ENCODE measurements around the gene ATG2B.

Gene ATG2B

DNA sequence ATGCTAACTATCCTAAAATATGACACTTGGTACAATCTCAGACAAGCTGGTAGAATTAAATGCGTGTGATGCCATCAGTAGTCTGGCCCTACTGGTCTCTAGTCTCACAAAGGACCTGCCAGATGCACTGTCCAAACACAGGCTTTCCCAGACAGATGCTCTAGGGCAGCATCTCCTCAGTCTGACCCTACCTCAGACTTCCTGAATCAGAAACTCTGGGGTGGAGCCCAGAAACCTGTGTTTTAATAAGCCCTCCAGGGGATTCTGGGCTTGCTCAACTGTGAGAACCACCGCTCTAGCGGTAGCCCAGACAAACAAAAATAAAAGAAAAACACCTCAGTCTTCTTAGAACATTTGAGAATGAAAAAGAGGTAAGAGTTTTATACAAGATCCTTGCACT, 59.2 kb downstream of the ATG2B start:
- H3K4me1 ChIP-seq (ENCODE audit: control extremely low read depth in 1 of 4, control insufficient read depth in 4 of 4, insufficient read depth in 4 of 4, low read length in 3 of 4), result no peaks in the 10 kb centered on the region
- DNase-seq, result no peak
- H3K36me3 ChIP-seq (ENCODE audit: control insufficient read depth in 4 of 4, insufficient read depth in 4 of 4, low read length in 3 of 4), result peaks cover 20 to 73% (median 36%) of the 10 kb centered on the region in 4 experiments
- POLR2A ChIA-PET, result no interaction called here
- no peaks in the 10 kb centered on the region for H3K27me3 ChIP-seq (replicated peaks in 2 of 5; ENCODE audit: control insufficient read depth in 4 of 5, insufficient read depth in 5 of 5, low read length in 4 of 5)
- CTCF ChIA-PET, result no interaction called here
- no peak overlapping the region for H3K27ac ChIP-seq (ENCODE audit: insufficient read depth in 1 of 2, low read depth in 1 of 2, low read length in 2 of 2, poor library complexity in 1 of 2, severe bottlenecking in 2 of 2)
- no peaks in the 10 kb centered on the region for H3K9me3 ChIP-seq (ENCODE audit: control extremely low read depth in 1 of 5, control insufficient read depth in 4 of 5, insufficient read depth in 2 of 5, low read depth in 1 of 5, low read length in 4 of 5)
- H3K4me3 ChIP-seq (ENCODE audit: control insufficient read depth in 1 of 7, extremely low read depth in 1 of 7, insufficient read depth in 4 of 7, low read depth in 2 of 7, low read length in 6 of 7), result no peak overlapping the region
- WGBS (ENCODE audit: insufficient coverage), result 100% methylated on average over 1 of the region's 3 CpGs

DNA sequence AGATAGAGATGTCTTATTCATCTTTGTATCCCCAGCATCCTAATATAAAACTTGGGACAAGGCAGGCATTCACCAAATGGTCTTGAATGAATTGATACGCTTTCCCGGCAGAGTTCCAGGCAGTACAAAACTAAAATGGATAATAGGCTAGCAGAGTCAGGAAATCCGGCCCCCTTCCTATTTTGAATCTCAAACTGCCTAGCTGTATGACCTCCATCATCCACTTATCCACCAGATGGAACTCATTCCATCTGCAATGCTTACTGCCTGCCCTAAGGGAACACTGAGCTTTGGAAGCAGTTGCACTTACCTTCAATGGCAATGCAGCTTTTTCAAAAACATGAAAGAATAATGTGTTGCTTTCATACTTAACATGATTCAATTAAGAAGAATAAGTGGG, 63.7 kb downstream of the ATG2B start:
- no peaks in the 10 kb centered on the region for H3K4me1 ChIP-seq (ENCODE audit: control extremely low read depth in 1 of 4, control insufficient read depth in 4 of 4, insufficient read depth in 4 of 4, low read length in 3 of 4)
- POLR2A ChIA-PET, result interaction anchor here (0.7 kb wide), 1 partner anchor 8 kb away, joined by 3 read pairs; no protein-coding TSS in a partner anchor
- H3K27me3 ChIP-seq (replicated peaks in 2 of 5; ENCODE audit: control insufficient read depth in 4 of 5, insufficient read depth in 5 of 5, low read length in 4 of 5), result no peaks in the 10 kb centered on the region
- H3K4me3 ChIP-seq (ENCODE audit: control insufficient read depth in 1 of 7, extremely low read depth in 1 of 7, insufficient read depth in 4 of 7, low read depth in 2 of 7, low read length in 6 of 7), result no peak overlapping the region
- H3K27ac ChIP-seq (ENCODE audit: insufficient read depth in 1 of 2, low read depth in 1 of 2, low read length in 2 of 2, poor library complexity in 1 of 2, severe bottlenecking in 2 of 2), result no peak overlapping the region
- CTCF ChIA-PET, result interaction anchor here (0.9 to 6.7 kb wide), 4 partner anchors 9 to 125 kb away, joined by 3 to 25 read pairs (median 6); no protein-coding TSS in a partner anchor
- DNase-seq, result no peak
- H3K36me3 ChIP-seq (ENCODE audit: control insufficient read depth in 4 of 4, insufficient read depth in 4 of 4, low read length in 3 of 4), result peaks cover 12 to 46% (median 24%) of the 10 kb centered on the region in 4 experiments
- 96% methylated on average over 3 of the region's 3 CpGs for WGBS (ENCODE audit: insufficient coverage)
- no peaks in the 10 kb centered on the region for H3K9me3 ChIP-seq (ENCODE audit: control extremely low read depth in 1 of 5, control insufficient read depth in 4 of 5, insufficient read depth in 2 of 5, low read depth in 1 of 5, low read length in 4 of 5)

DNA sequence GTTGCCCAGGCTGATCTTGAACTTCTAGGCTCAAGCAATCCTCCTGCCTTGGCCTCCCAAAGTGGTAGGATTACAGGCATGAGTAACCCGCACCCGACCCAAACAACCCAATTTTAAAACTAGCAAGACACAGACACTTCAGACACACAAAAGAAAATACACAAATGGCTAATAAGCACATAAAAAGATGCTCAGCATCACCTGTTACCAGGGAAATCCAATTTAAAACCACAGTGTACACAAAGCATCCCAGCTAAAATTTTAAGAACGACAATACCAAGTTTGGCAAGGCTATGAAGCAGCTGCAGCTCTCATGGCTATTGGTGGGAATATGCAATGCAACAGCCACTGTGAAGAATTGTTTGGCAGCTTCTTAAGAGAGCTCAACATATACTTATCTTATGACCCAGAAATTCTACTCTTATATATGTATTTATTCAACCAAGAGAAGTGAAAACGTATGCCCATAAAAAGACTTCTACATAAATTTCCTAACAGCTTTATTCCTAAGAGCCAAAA, 65.1 kb downstream of the ATG2B start:
- ChIA-PET CTCF (interaction anchor here (0.9 to 6.7 kb wide), 6 partner anchors 10 to 279 kb away, joined by 3 to 25 read pairs (median 5); no protein-coding TSS in a partner anchor), POLR2A (no interaction called here)
- Histone ChIP-seq H3K4me3 (ENCODE audit: control insufficient read depth in 1 of 7, extremely low read depth in 1 of 7, insufficient read depth in 4 of 7, low read depth in 2 of 7, low read length in 6 of 7) (no peak overlapping the region), H3K9me3 (ENCODE audit: control extremely low read depth in 1 of 5, control insufficient read depth in 4 of 5, insufficient read depth in 2 of 5, low read depth in 1 of 5, low read length in 4 of 5) (no peaks in the 10 kb centered on the region), H3K27ac (ENCODE audit: insufficient read depth in 1 of 2, low read depth in 1 of 2, low read length in 2 of 2, poor library complexity in 1 of 2, severe bottlenecking in 2 of 2) (no peak overlapping the region), H3K27me3 (replicated peaks in 2 of 5; ENCODE audit: control insufficient read depth in 4 of 5, insufficient read depth in 5 of 5, low read length in 4 of 5) (no peaks in the 10 kb centered on the region), H3K36me3 (ENCODE audit: control insufficient read depth in 4 of 4, insufficient read depth in 4 of 4, low read length in 3 of 4) (peaks cover 9 to 44% (median 22%) of the 10 kb centered on the region in 4 experiments), H3K4me1 (ENCODE audit: control extremely low read depth in 1 of 4, control insufficient read depth in 4 of 4, insufficient read depth in 4 of 4, low read length in 3 of 4) (no peaks in the 10 kb centered on the region)
- no peak for DNase-seq
- 93% methylated on average over 3 of the region's 4 CpGs for WGBS (ENCODE audit: insufficient coverage)

DNA sequence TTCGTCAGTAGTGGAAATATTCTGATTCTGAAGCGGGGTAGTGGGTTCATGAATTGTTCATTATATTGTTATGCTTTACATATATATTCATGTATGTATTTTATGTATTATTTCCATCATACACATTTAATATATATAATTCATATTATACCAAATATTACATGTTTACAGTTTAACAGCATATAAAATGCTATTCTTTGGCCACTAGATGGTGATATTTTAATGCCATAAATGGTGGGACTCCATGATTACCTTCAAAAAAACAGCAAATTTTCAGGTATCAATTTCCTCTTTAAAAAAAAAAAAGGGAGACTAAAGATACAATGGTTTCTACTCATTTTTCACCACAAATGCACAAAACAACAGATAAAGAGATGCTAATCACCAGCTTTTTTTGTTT, 66.1 kb downstream of the ATG2B start:
- Histone ChIP-seq H3K27ac (ENCODE audit: insufficient read depth in 1 of 2, low read depth in 1 of 2, low read length in 2 of 2, poor library complexity in 1 of 2, severe bottlenecking in 2 of 2) (no peak overlapping the region), H3K27me3 (replicated peaks in 2 of 5; ENCODE audit: control insufficient read depth in 4 of 5, insufficient read depth in 5 of 5, low read length in 4 of 5) (no peaks in the 10 kb centered on the region), H3K9me3 (ENCODE audit: control extremely low read depth in 1 of 5, control insufficient read depth in 4 of 5, insufficient read depth in 2 of 5, low read depth in 1 of 5, low read length in 4 of 5) (no peaks in the 10 kb centered on the region), H3K4me1 (ENCODE audit: control extremely low read depth in 1 of 4, control insufficient read depth in 4 of 4, insufficient read depth in 4 of 4, low read length in 3 of 4) (no peaks in the 10 kb centered on the region), H3K4me3 (ENCODE audit: control insufficient read depth in 1 of 7, extremely low read depth in 1 of 7, insufficient read depth in 4 of 7, low read depth in 2 of 7, low read length in 6 of 7) (no peak overlapping the region), H3K36me3 (ENCODE audit: control insufficient read depth in 4 of 4, insufficient read depth in 4 of 4, low read length in 3 of 4) (peaks cover 6 to 37% (median 18%) of the 10 kb centered on the region in 4 experiments)
- CTCF ChIA-PET, result interaction anchor here (0.7 to 6.7 kb wide), 5 partner anchors 12 to 280 kb away, joined by 3 to 25 read pairs (median 4); no protein-coding TSS in a partner anchor
- no CpG with 5 or more reads among the region's 2 CpGs for WGBS (ENCODE audit: insufficient coverage)
- DNase-seq, result peak; percentile 26 to 51 (median 44)
- POLR2A ChIA-PET, result no interaction called here

DNA sequence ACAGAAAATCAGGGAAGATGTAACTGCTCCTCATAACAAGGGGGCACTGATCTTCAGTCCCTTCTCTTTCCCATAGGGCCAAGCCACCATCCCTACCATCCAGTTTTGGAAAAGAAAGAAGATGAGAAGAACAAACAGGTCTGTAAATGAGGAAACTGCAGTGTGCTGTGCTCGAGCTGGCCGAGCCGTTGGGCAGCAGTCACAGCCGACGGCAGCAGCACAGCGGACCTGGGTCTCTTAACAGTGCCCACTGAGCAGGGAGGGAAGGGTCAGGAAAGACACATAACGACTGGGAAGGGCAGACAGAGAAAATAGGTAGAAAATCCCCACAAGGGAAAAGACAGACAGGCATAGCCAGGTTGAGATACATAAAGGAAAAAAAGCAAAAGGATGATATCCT, 68.9 kb downstream of the ATG2B start:
- ChIA-PET CTCF (interaction anchor here (6.7 kb wide), 1 partner anchor 14 kb away, joined by 25 read pairs; no protein-coding TSS in a partner anchor), POLR2A (no interaction called here)
- Histone ChIP-seq H3K27ac (ENCODE audit: insufficient read depth in 1 of 2, low read depth in 1 of 2, low read length in 2 of 2, poor library complexity in 1 of 2, severe bottlenecking in 2 of 2) (no peak overlapping the region), H3K4me1 (ENCODE audit: control extremely low read depth in 1 of 4, control insufficient read depth in 4 of 4, insufficient read depth in 4 of 4, low read length in 3 of 4) (no peaks in the 10 kb centered on the region), H3K36me3 (ENCODE audit: control insufficient read depth in 4 of 4, insufficient read depth in 4 of 4, low read length in 3 of 4) (peaks cover 11 to 42% (median 32%) of the 10 kb centered on the region in 4 experiments), H3K9me3 (ENCODE audit: control extremely low read depth in 1 of 5, control insufficient read depth in 4 of 5, insufficient read depth in 2 of 5, low read depth in 1 of 5, low read length in 4 of 5) (no peaks in the 10 kb centered on the region), H3K4me3 (ENCODE audit: control insufficient read depth in 1 of 7, extremely low read depth in 1 of 7, insufficient read depth in 4 of 7, low read depth in 2 of 7, low read length in 6 of 7) (no peak overlapping the region), H3K27me3 (replicated peaks in 2 of 5; ENCODE audit: control insufficient read depth in 4 of 5, insufficient read depth in 5 of 5, low read length in 4 of 5) (no peaks in the 10 kb centered on the region)
- WGBS (ENCODE audit: insufficient coverage), result 100% methylated on average over 7 of the region's 7 CpGs
- DNase-seq, result no peak

DNA sequence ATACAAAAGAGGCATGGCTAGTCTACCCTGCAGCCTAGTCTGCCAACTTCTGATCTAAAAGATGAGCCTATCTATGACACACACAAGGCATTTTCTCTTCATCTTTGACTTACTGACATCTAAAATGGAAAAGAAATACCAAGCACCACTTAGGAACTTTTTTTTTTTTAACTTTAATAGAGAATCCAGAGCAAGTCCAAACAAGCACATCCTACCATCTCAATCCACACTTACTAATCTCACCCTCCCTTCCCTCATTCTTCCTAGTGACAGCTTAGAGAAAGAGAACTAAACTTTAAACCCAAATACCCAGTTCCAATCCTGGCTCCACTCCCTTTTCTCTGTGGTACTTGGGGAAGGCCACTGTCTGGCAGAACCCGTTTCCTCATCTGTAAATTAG, 75.3 kb downstream of the ATG2B start:
- WGBS (ENCODE audit: insufficient coverage), result no CpG with 5 or more reads among the region's 1 CpG
- CTCF ChIA-PET, result interaction anchor here (2.7 kb wide), 1 partner anchor 12 kb away, joined by 12 read pairs; no protein-coding TSS in a partner anchor
- POLR2A ChIA-PET, result no interaction called here

DNA sequence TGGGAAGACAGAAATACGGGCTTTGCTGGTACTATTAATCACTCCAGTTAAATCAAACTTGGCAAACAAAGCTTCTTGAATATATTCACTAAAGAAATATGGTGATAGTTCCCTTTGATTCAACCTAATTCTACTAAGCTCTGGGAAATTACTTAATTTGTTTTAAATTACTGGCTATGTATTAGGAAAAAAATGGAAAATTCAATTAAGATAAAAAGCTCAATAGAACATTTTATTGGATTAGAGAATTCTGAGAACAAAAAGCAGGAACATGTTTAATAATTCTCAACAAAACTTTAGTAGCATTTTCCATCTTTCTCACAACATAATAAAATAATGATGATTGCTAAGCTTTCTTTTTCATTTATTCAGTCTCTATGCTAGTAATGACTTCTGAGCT, 76.9 kb downstream of the ATG2B start:
- Histone ChIP-seq H3K9me3 (ENCODE audit: control extremely low read depth in 1 of 5, control insufficient read depth in 4 of 5, insufficient read depth in 2 of 5, low read depth in 1 of 5, low read length in 4 of 5) (no peaks in the 10 kb centered on the region), H3K27me3 (replicated peaks in 2 of 5; ENCODE audit: control insufficient read depth in 4 of 5, insufficient read depth in 5 of 5, low read length in 4 of 5) (no peaks in the 10 kb centered on the region), H3K4me3 (ENCODE audit: control insufficient read depth in 1 of 7, extremely low read depth in 1 of 7, insufficient read depth in 4 of 7, low read depth in 2 of 7, low read length in 6 of 7) (no peak overlapping the region), H3K36me3 (ENCODE audit: control insufficient read depth in 4 of 4, insufficient read depth in 4 of 4, low read length in 3 of 4) (peaks cover 13 to 72% (median 47%) of the 10 kb centered on the region in 4 experiments), H3K27ac (ENCODE audit: insufficient read depth in 1 of 2, low read depth in 1 of 2, low read length in 2 of 2, poor library complexity in 1 of 2, severe bottlenecking in 2 of 2) (no peak overlapping the region), H3K4me1 (ENCODE audit: control extremely low read depth in 1 of 4, control insufficient read depth in 4 of 4, insufficient read depth in 4 of 4, low read length in 3 of 4) (no peaks in the 10 kb centered on the region)
- WGBS (ENCODE audit: insufficient coverage), result no CpG with 5 or more reads among the region's 1 CpG
- ChIA-PET CTCF (interaction anchor here (1.8 to 2.7 kb wide), 2 partner anchors 11 to 12 kb away, joined by 5 to 12 read pairs; no protein-coding TSS in a partner anchor), POLR2A (interaction anchor here (0.5 kb wide), 1 partner anchor 498 kb away, joined by 4 read pairs; no protein-coding TSS in a partner anchor)
- no peak for DNase-seq

More for the DNA sequence above, 75.3 kb downstream of the ATG2B start:
- H3K9me3 ChIP-seq (ENCODE audit: control extremely low read depth in 1 of 5, control insufficient read depth in 4 of 5, insufficient read depth in 2 of 5, low read depth in 1 of 5, low read length in 4 of 5), result no peaks in the 10 kb centered on the region
- no peak overlapping the region for H3K4me3 ChIP-seq (ENCODE audit: control insufficient read depth in 1 of 7, extremely low read depth in 1 of 7, insufficient read depth in 4 of 7, low read depth in 2 of 7, low read length in 6 of 7)
- peaks cover 13 to 65% (median 46%) of the 10 kb centered on the region in 4 experiments for H3K36me3 ChIP-seq (ENCODE audit: control insufficient read depth in 4 of 4, insufficient read depth in 4 of 4, low read length in 3 of 4)
- no peak for DNase-seq
- H3K27ac ChIP-seq (ENCODE audit: insufficient read depth in 1 of 2, low read depth in 1 of 2, low read length in 2 of 2, poor library complexity in 1 of 2, severe bottlenecking in 2 of 2), result no peak overlapping the region
- H3K27me3 ChIP-seq (replicated peaks in 2 of 5; ENCODE audit: control insufficient read depth in 4 of 5, insufficient read depth in 5 of 5, low read length in 4 of 5), result no peaks in the 10 kb centered on the region
- H3K4me1 ChIP-seq (ENCODE audit: control extremely low read depth in 1 of 4, control insufficient read depth in 4 of 4, insufficient read depth in 4 of 4, low read length in 3 of 4), result no peaks in the 10 kb centered on the region

Data from common myeloid progenitor, CD34-positive (primary cell).